ENCODE measurements around the gene GATA2. TPM values are rescaled to one million over a fixed set of nuclear protein-coding genes. Genes with fewer than 3 reads are reported as not detected.

Gene GATA2
- total RNA-seq, 1 donor, result 0.72 TPM

DNA sequence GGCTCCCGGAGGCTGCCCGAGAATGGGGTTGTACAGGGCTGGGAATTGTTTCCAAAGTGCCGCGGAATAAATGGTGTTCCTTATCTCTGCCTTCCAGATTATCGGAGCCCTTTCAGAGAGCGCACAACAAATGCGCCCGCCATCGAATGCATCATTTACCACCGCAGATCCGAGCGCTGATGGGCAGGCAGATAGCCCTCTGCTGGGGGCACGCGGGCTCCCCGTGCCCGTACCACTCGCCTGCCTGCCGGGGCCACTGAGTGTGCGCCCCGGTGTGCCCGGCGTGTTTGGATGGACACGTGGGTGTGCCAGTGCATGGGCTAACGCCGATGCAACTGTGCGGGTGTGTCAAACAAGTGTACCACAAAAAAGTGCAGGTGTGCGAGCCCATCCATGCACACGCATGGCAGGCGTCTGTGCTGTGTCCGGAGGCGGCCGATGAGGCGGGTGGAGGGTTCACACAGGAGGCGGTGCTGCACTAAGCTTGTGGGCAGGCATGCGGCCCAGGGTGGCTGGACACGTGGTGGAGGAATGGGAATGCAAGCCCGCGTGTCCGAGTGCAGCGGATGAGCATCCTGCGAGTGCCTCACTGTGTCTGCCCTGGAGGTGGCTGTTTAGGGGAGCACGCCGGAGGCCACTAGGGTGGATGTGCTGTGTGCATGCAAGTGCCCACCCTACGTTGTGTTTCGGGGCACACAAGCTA lies 3.8 kb upstream of the GATA2 start:
- H3K27me3 ChIP-seq (ENCODE audit: insufficient read depth, low read length), result peaks cover 54% of the 10 kb centered on the region
- H2AFZ ChIP-seq (ENCODE audit: low read length), result no peak overlapping the region
- no peaks in the 10 kb centered on the region for H3K36me3 ChIP-seq (ENCODE audit: insufficient read depth, low read length)
- H3K4me1 ChIP-seq (ENCODE audit: insufficient read depth, low read length), result peaks cover 6% of the 10 kb centered on the region
- peak; percentile 94 for DNase-seq (ENCODE audit: insufficient read length, low spot score, missing footprints)
- no peaks in the 10 kb centered on the region for H3K9me3 ChIP-seq (ENCODE audit: low read depth, low read length)
- H3K27ac ChIP-seq (ENCODE audit: low read depth, low read length), result no peak overlapping the region
- no peaks in the 10 kb centered on the region for H3K79me2 ChIP-seq (ENCODE audit: insufficient read depth, low read length)
- peaks cover 7% of the 10 kb centered on the region for H4K20me1 ChIP-seq (ENCODE audit: insufficient read depth, low read length)
- TF ChIP-seq, protein P1, sequence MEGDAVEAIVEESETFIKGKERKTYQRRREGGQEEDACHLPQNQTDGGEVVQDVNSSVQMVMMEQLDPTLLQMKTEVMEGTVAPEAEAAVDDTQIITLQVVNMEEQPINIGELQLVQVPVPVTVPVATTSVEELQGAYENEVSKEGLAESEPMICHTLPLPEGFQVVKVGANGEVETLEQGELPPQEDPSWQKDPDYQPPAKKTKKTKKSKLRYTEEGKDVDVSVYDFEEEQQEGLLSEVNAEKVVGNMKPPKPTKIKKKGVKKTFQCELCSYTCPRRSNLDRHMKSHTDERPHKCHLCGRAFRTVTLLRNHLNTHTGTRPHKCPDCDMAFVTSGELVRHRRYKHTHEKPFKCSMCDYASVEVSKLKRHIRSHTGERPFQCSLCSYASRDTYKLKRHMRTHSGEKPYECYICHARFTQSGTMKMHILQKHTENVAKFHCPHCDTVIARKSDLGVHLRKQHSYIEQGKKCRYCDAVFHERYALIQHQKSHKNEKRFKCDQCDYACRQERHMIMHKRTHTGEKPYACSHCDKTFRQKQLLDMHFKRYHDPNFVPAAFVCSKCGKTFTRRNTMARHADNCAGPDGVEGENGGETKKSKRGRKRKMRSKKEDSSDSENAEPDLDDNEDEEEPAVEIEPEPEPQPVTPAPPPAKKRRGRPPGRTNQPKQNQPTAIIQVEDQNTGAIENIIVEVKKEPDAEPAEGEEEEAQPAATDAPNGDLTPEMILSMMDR (IDR thresholded peaks at IDR 0.05; ENCODE audit: extremely low read depth, low read depth, low read length), result no peak
- peak overlapping the region; percentile 84 for H3K4me2 ChIP-seq (ENCODE audit: insufficient read depth, low read length)
- peak overlapping the region; percentile 68 for H3K4me3 ChIP-seq (ENCODE audit: insufficient read depth, low read length)

DNA sequence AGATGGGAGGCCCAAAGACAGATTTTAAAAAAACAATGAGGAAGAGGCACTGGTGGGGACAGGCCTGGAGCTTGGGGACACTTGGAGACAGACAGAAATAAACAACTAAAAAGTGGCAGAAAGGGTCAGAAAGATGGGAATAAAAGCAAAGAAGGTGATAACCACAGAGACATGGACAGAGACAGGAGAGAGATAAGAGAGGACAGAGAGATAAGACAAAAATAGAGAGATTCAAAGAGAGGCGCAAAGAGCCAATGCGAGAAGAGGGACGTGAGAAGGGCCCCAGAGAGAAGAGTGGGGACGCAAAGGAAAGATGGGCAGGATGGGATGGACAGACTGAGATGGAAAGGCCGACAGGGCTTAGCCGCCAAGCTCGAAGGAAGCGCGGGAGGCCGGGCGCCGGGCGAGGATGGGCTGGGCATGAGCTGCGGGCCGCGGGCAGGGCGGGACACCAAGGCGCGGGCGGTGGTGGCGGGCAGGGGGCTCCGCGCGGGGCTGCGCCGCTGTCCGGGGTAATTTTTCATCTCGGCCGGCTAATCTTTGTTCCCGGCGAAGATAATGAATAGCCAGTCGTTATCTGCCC lies 3.1 kb upstream of the GATA2 start:
- H3K4me3 ChIP-seq (ENCODE audit: insufficient read depth, low read length), result no peak overlapping the region
- H3K4me1 ChIP-seq (ENCODE audit: insufficient read depth, low read length), result peaks cover 6% of the 10 kb centered on the region
- H3K4me2 ChIP-seq (ENCODE audit: insufficient read depth, low read length), result no peak overlapping the region
- H3K9me3 ChIP-seq (ENCODE audit: low read depth, low read length), result no peaks in the 10 kb centered on the region
- TF ChIP-seq, protein P1 (IDR thresholded peaks at IDR 0.05; ENCODE audit: extremely low read depth, low read depth, low read length), result no peak
- peaks cover 14% of the 10 kb centered on the region for H4K20me1 ChIP-seq (ENCODE audit: insufficient read depth, low read length)
- H3K36me3 ChIP-seq (ENCODE audit: insufficient read depth, low read length), result no peaks in the 10 kb centered on the region
- no peaks in the 10 kb centered on the region for H3K79me2 ChIP-seq (ENCODE audit: insufficient read depth, low read length)
- peaks cover 55% of the 10 kb centered on the region for H3K27me3 ChIP-seq (ENCODE audit: insufficient read depth, low read length)
- no peak overlapping the region for H3K27ac ChIP-seq (ENCODE audit: low read depth, low read length)
- no peak overlapping the region for H2AFZ ChIP-seq (ENCODE audit: low read length)
- no peak for DNase-seq (ENCODE audit: insufficient read length, low spot score, missing footprints)

GRCh38 chr3:128495435-128495970 lies 2.5 kb upstream of the GATA2 start:
- Histone ChIP-seq H2AFZ (ENCODE audit: low read length) (no peak overlapping the region), H3K4me1 (ENCODE audit: insufficient read depth, low read length) (peaks cover 6% of the 10 kb centered on the region), H3K27ac (ENCODE audit: low read depth, low read length) (no peak overlapping the region), H4K20me1 (ENCODE audit: insufficient read depth, low read length) (peaks cover 17% of the 10 kb centered on the region), H3K9me3 (ENCODE audit: low read depth, low read length) (no peaks in the 10 kb centered on the region), H3K4me3 (ENCODE audit: insufficient read depth, low read length) (no peak overlapping the region), H3K4me2 (ENCODE audit: insufficient read depth, low read length) (no peak overlapping the region), H3K79me2 (ENCODE audit: insufficient read depth, low read length) (no peaks in the 10 kb centered on the region), H3K36me3 (ENCODE audit: insufficient read depth, low read length) (no peaks in the 10 kb centered on the region), H3K27me3 (ENCODE audit: insufficient read depth, low read length) (peaks cover 61% of the 10 kb centered on the region)
- TF ChIP-seq, protein P1 (IDR thresholded peaks at IDR 0.05; ENCODE audit: extremely low read depth, low read depth, low read length), result no peak
- DNase-seq (ENCODE audit: insufficient read length, low spot score, missing footprints), result no peak

DNA sequence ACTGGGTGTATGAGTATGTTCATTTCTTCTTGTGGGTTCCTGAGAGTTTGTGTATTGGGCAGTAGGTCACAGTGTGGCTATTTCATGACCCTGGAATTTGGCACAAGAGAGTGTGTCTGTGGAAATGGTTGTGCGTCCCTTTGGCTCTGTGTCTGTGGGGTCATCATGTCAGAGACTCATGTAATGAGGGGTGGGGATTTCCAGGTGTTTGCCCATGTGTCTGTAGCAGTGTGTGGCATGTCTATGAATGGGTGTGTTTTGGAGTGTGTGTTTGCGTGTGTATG lies 1.3 kb upstream of the GATA2 start:
- H3K36me3 ChIP-seq (ENCODE audit: insufficient read depth, low read length), result no peaks in the 10 kb centered on the region
- no peak overlapping the region for H3K27ac ChIP-seq (ENCODE audit: low read depth, low read length)
- H3K79me2 ChIP-seq (ENCODE audit: insufficient read depth, low read length), result no peaks in the 10 kb centered on the region
- no peaks in the 10 kb centered on the region for H3K9me3 ChIP-seq (ENCODE audit: low read depth, low read length)
- H3K4me1 ChIP-seq (ENCODE audit: insufficient read depth, low read length), result peaks cover 11% of the 10 kb centered on the region
- H3K27me3 ChIP-seq (ENCODE audit: insufficient read depth, low read length), result peaks cover 72% of the 10 kb centered on the region
- TF ChIP-seq, protein P1 (IDR thresholded peaks at IDR 0.05; ENCODE audit: extremely low read depth, low read depth, low read length), result no peak
- peaks cover 23% of the 10 kb centered on the region for H4K20me1 ChIP-seq (ENCODE audit: insufficient read depth, low read length)
- peak; percentile 71 for DNase-seq (ENCODE audit: insufficient read length, low spot score, missing footprints)
- H3K4me2 ChIP-seq (ENCODE audit: insufficient read depth, low read length), result no peak overlapping the region
- no peak overlapping the region for H3K4me3 ChIP-seq (ENCODE audit: insufficient read depth, low read length)
- no peak overlapping the region for H2AFZ ChIP-seq (ENCODE audit: low read length)

Data from osteoblast (primary cell).